HepG2 (cell line): Measurements from ENCODE around the gene PSRC1. TPM values are rescaled to one million over a fixed set of nuclear protein-coding genes. Genes with fewer than 3 reads are reported as not detected.

Experiments
- AKAP8 ChIP-seq: sonication (generic); formaldehyde crosslinking; IDR thresholded peaks from 2 replicates; pipeline ENCODE4 v1.5.1; 2020; ENCODE audit warnings: mild to moderate bottlenecking, missing genetic modification reagents
- DNMT3B ChIP-seq: conservative IDR thresholded peaks from 2 replicates; pipeline ENCODE4 v1.6.1; 2016; ENCODE audit warnings: missing biosample characterization, control low read depth
- HMG20A ChIP-seq: IDR thresholded peaks from 2 replicates; pipeline ENCODE4 v1.6.1; 2016; ENCODE audit warnings: borderline replicate concordance
- HNRNPLL ChIP-seq: fragments of 200-400 bp; formaldehyde crosslinking; IDR thresholded peaks from 2 replicates; pipeline ENCODE4 v1.6.1; 2017; ENCODE audit warnings: mild to moderate bottlenecking, low read depth, low read length; ENCODE audit not compliant: poor library complexity, severe bottlenecking
- NFRKB ChIP-seq: fragments of 450-650 bp; IDR thresholded peaks from 2 replicates; pipeline ENCODE4 v1.6.1; 2017
- NR2F6 ChIP-seq, 2 experiments: IDR thresholded peaks; 2 replicates each; pipeline ENCODE4 v1.6.1; 2016; ENCODE audit warnings: antibody characterized with exemption in 1 of 2, mild to moderate bottlenecking in 1 of 2
- SOX6 ChIP-seq, 2 experiments: fragments of 450-650 bp in 1 of 2; sonication (generic) in 1 of 2; formaldehyde crosslinking in 1 of 2; IDR thresholded peaks; 2 replicates each; pipeline versions ENCODE4 v1.4.0 to v1.6.1; 2017 to 2020; ENCODE audit warnings: antibody characterized with exemption in 1 of 2, mild to moderate bottlenecking in 1 of 2, missing genetic modification reagents in 1 of 2
- SPEN ChIP-seq: sonication (generic); formaldehyde crosslinking; IDR thresholded peaks from 2 replicates; pipeline ENCODE4 v1.5.1; 2020; ENCODE audit warnings: low read depth, mild to moderate bottlenecking, missing genetic modification reagents
- STAT5B ChIP-seq: sonication (generic); formaldehyde crosslinking; IDR thresholded peaks from 2 replicates; pipeline ENCODE4 v1.4.0; 2020; ENCODE audit warnings: missing genetic modification reagents
- ZBTB2 ChIP-seq: sonication (generic); formaldehyde crosslinking; IDR thresholded peaks from 2 replicates; pipeline ENCODE4 v1.8.0; 2022; ENCODE audit warnings: low read depth, missing genetic modification reagents
- ZFX ChIP-seq: sonication (generic); formaldehyde crosslinking; IDR thresholded peaks from 2 replicates; pipeline ENCODE4 v1.4.0; 2020; ENCODE audit warnings: mild to moderate bottlenecking, low read depth, missing genetic modification reagents, moderate library complexity
- ZNF746 ChIP-seq: sonication (generic); formaldehyde crosslinking; IDR thresholded peaks from 2 replicates; pipeline ENCODE4 v1.8.0; 2022; ENCODE audit warnings: mild to moderate bottlenecking, missing genetic modification reagents
- polyA plus RNA-seq, 8 experiments: library from polyadenylated mRNA; depleted of rRNA in 3 of 8; stranded (reverse) in 7 of 8; unstranded in 1 of 8; fragments of >200 nt; fragmentation: Illumina TruSeq in 4 of 8; extraction: Trizol in 4 of 8; gene quantifications; 2 replicates each; pipeline versions ENCODE4 v1.2.1 to v1.2.3, GENCODE V29; 2011 to 2016; ENCODE audit warnings: low read depth in 4 of 8, missing spikeins in 1 of 8, mixed read lengths in 1 of 8; ENCODE audit not compliant: insufficient read depth in 1 of 8
- total RNA-seq, 5 experiments: library from RNA; depleted of rRNA; stranded (reverse); fragments of >200 nt; fragmentation: Illumina TruSeq; extraction: Trizol; gene quantifications; 2 replicates each; pipeline ENCODE4 v1.2.3, GENCODE V29; 2016; ENCODE audit warnings: low read depth in 1 of 5
- TF ChIP-seq, protein P1 (sequence below): sonication (generic); formaldehyde crosslinking; IDR thresholded peaks from 2 replicates; pipeline ENCODE4 v1.5.1; 2020; ENCODE audit warnings: mild to moderate bottlenecking, missing genetic modification reagents
- TF ChIP-seq, protein P2 (sequence below): sonication (generic); formaldehyde crosslinking; IDR thresholded peaks from 2 replicates; pipeline ENCODE4 v1.5.1; 2020; ENCODE audit warnings: missing genetic modification reagents, mild to moderate bottlenecking, borderline replicate concordance
- TF ChIP-seq, protein P3 (sequence below): sonication (generic); formaldehyde crosslinking; IDR thresholded peaks from 2 replicates; pipeline ENCODE4 v1.8.1; 2023; ENCODE audit warnings: mild to moderate bottlenecking, moderate library complexity, missing genetic modification reagents
- TF ChIP-seq, protein P4 (sequence below): sonication (generic); formaldehyde crosslinking; IDR thresholded peaks from 2 replicates; pipeline ENCODE4 v1.9.0; 2022; ENCODE audit warnings: missing genetic modification reagents, mild to moderate bottlenecking, borderline replicate concordance

Gene PSRC1
- total and polyA plus RNA-seq, 2 of the 13 experiments (the other 11 are each of a cell fraction or from before 2014, with no cell fraction given): 28.6 to 30.3 TPM

DNA sequence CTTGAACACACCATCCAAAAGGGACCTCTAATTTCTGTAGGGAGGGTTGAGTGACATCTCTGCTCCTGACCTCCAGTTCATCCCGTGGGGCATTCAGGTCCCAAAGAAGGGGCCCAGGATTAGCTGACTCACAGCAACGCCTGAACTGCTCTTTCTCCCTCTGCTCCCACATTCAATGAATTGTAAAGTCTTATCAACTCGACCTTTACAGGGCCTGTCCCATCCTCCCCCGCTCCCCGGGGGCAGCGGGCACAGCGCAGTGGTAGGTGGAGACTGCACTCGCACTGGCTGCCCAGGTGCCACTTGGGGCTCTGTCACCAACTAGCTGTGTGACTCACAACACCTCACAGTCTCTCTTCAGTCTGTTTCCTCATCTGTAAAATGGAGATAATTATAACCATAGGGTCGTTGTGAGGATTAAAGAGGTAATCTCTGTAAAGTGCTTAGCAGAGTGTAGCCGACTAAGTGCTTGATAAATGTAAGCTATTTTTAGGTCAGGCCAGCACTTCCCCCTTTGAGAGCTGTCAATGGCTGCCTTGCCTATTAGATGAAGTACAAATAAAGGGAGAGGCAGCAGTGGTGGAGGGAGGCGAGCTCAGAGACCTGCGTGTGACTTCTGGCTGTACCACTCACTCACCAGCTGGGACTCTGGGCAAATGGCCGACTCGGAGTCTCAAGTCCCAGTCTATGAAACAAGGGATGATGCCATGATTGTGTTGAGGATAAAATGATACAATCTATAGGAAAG, 24.5 kb upstream of the PSRC1 start (continued):
- TF ChIP-seq, protein P1, sequence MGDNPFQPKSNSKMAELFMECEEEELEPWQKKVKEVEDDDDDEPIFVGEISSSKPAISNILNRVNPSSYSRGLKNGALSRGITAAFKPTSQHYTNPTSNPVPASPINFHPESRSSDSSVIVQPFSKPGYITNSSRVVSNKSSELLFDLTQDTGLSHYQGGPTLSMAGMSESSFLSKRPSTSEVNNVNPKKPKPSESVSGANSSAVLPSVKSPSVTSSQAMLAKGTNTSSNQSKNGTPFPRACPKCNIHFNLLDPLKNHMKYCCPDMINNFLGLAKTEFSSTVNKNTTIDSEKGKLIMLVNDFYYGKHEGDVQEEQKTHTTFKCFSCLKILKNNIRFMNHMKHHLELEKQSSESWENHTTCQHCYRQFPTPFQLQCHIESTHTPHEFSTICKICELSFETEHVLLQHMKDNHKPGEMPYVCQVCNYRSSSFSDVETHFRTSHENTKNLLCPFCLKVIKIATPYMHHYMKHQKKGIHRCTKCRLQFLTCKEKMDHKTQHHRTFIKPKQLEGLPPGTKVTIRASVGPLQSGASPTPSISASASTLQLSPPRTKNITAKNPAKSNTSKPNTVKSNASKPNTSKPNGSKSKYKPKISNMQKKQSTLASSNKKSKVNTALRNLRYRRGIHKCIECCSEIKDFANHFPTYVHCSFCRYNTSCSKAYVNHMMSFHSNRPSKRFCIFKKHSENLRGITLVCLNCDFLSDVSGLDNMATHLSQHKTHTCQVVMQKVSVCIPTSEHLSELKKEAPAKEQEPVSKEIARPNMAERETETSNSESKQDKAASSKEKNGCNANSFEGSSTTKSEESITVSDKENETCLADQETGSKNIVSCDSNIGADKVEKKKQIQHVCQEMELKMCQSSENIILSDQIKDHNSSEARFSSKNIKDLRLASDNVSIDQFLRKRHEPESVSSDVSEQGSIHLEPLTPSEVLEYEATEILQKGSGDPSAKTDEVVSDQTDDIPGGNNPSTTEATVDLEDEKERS (CRISPR knock-in tag): 0 out of 2 replicates have a peak, but pooled peaks have one; percentile 7
- TF ChIP-seq SOX6 (IDR thresholded peaks at IDR 0.05) (no peak), SOX6 (CRISPR knock-in tag; IDR thresholded peaks at IDR 0.05) (0 out of 2 replicates have a peak, but pooled peaks have one; percentile 7), NFRKB (no peak), DNMT3B (no peak), HMG20A (0 out of 2 replicates have a peak, but pooled peaks have one; percentile 4), NR2F6 (IDR thresholded peaks at IDR 0.05) (0 out of 2 replicates have a peak, but pooled peaks have one; percentile 17), NR2F6 (CRISPR knock-in tag; IDR thresholded peaks at IDR 0.05) (no peak), ZFX (CRISPR knock-in tag) (peak; percentile 30; the same call in 1 of the 2 replicates), SPEN (CRISPR knock-in tag) (0 out of 2 replicates have a peak, but pooled peaks have one; percentile 23), HNRNPLL (peak; percentile 17), ZNF746 (CRISPR knock-in tag) (0 out of 2 replicates have a peak, but pooled peaks have one; percentile 14), ZBTB2 (CRISPR knock-in tag) (no peak), AKAP8 (CRISPR knock-in tag) (0 out of 2 replicates have a peak, but pooled peaks have one; percentile 43), STAT5B (CRISPR knock-in tag) (no peak)
- TF ChIP-seq, protein P2, sequence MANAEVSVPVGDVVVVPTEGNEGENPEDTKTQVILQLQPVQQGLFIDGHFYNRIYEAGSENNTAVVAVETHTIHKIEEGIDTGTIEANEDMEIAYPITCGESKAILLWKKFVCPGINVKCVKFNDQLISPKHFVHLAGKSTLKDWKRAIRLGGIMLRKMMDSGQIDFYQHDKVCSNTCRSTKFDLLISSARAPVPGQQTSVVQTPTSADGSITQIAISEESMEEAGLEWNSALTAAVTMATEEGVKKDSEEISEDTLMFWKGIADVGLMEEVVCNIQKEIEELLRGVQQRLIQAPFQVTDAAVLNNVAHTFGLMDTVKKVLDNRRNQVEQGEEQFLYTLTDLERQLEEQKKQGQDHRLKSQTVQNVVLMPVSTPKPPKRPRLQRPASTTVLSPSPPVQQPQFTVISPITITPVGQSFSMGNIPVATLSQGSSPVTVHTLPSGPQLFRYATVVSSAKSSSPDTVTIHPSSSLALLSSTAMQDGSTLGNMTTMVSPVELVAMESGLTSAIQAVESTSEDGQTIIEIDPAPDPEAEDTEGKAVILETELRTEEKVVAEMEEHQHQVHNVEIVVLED (CRISPR knock-in tag): no peak
- TF ChIP-seq, protein P3, sequence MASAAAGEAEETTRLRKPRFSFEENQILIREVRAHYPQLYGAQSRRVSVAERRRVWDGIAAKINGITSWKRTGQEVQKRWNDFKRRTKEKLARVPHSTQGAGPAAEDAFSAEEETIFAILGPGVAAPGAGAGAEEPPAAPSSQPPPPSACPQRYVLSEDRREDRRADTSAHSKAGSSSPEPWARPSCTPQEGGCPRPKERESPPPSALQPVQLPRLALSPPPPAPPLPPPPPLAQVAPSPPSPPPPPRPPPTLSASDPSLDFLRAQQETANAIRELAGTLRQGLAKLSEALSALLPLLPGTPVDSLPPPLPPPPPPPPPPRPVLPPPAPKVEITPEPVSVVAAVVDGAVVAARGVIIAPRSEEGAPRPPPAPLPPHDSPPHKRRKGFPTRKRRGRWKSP: no peak
- TF ChIP-seq, protein P4, sequence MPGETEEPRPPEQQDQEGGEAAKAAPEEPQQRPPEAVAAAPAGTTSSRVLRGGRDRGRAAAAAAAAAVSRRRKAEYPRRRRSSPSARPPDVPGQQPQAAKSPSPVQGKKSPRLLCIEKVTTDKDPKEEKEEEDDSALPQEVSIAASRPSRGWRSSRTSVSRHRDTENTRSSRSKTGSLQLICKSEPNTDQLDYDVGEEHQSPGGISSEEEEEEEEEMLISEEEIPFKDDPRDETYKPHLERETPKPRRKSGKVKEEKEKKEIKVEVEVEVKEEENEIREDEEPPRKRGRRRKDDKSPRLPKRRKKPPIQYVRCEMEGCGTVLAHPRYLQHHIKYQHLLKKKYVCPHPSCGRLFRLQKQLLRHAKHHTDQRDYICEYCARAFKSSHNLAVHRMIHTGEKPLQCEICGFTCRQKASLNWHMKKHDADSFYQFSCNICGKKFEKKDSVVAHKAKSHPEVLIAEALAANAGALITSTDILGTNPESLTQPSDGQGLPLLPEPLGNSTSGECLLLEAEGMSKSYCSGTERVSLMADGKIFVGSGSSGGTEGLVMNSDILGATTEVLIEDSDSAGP (CRISPR knock-in tag): peak; percentile 33; the same call in 1 of the 2 replicates
